ENCODE measurements around the gene KRTAP10-3.
"Not testable (repeated sequence)": the region's sequence is repeated elsewhere in the genome, so short reads cannot be mapped to it uniquely, and the experiment has no call there.

The KRTAP10-3 gene

GRCh38 chr21:44568667-44569556, 10.3 kb upstream of the KRTAP10-3 start:
- H3K4me1 Mint-ChIP-seq: peaks cover 14% of the 10 kb centered on the region
- peaks cover 31% of the 10 kb centered on the region for H3K27me3 Mint-ChIP-seq
- no peaks in the 10 kb centered on the region for H3K9me3 Mint-ChIP-seq
- no peak for DNase-seq
- CTCF ChIA-PET: no interaction called here
- no peak overlapping the region for H3K4me3 Mint-ChIP-seq
- H3K36me3 Mint-ChIP-seq: peaks cover 1% of the 10 kb centered on the region
- H3K27ac Mint-ChIP-seq: peak overlapping the region; percentile 58

- peaks cover 14% of the 10 kb centered on the region for H3K4me1 Mint-ChIP-seq
- H3K9me3 Mint-ChIP-seq: peaks cover 1% of the 10 kb centered on the region
- H3K27me3 Mint-ChIP-seq: peaks cover 25% of the 10 kb centered on the region
- no peak for DNase-seq
- H3K4me3 Mint-ChIP-seq: no peak overlapping the region
- no peak overlapping the region for H3K27ac Mint-ChIP-seq
- CTCF ChIA-PET: no interaction called here
- peaks cover 2% of the 10 kb centered on the region for H3K36me3 Mint-ChIP-seq
These were observed 9.7 kb upstream of the KRTAP10-3 start for GRCh38 chr21:44568261-44568660.

GRCh38 chr21:44567481-44568171, 9.0 kb upstream of the KRTAP10-3 start:
- CTCF ChIA-PET: no interaction called here
- Mint-ChIP-seq H3K36me3 (peaks cover 3% of the 10 kb centered on the region), H3K9me3 (peaks cover 3% of the 10 kb centered on the region), H3K27ac (no peak overlapping the region), H3K4me3 (no peak overlapping the region), H3K4me1 (peaks cover 14% of the 10 kb centered on the region), H3K27me3 (peaks cover 20% of the 10 kb centered on the region)
- DNase-seq: no peak

GRCh38 chr21:44566403-44566802, 7.8 kb upstream of the KRTAP10-3 start:
- Mint-ChIP-seq H3K36me3 (peaks cover 11% of the 10 kb centered on the region), H3K4me3 (no peak overlapping the region), H3K27me3 (peaks cover 13% of the 10 kb centered on the region), H3K4me1 (peaks cover 14% of the 10 kb centered on the region), H3K9me3 (peaks cover 12% of the 10 kb centered on the region), H3K27ac (no peak overlapping the region)
- CTCF ChIA-PET: no interaction called here
- DNase-seq: no peak

GRCh38 chr21:44564886-44565598, 6.4 kb upstream of the KRTAP10-3 start:
- Mint-ChIP-seq H3K27me3 (peaks cover 13% of the 10 kb centered on the region), H3K27ac (peak overlapping the region; percentile 88), H3K36me3 (peaks cover 14% of the 10 kb centered on the region), H3K4me3 (no peak overlapping the region), H3K4me1 (peaks cover 14% of the 10 kb centered on the region), H3K9me3 (peaks cover 18% of the 10 kb centered on the region)
- DNase-seq: no peak
- CTCF ChIA-PET: no interaction called here

GRCh38 chr21:44564099-44564498, 5.5 kb upstream of the KRTAP10-3 start:
- CTCF ChIA-PET: no interaction called here
- peaks cover 20% of the 10 kb centered on the region for H3K27me3 Mint-ChIP-seq
- peaks cover 20% of the 10 kb centered on the region for H3K9me3 Mint-ChIP-seq
- H3K36me3 Mint-ChIP-seq: peaks cover 13% of the 10 kb centered on the region
- peaks cover 14% of the 10 kb centered on the region for H3K4me1 Mint-ChIP-seq
- no peak overlapping the region for H3K27ac Mint-ChIP-seq
- no peak overlapping the region for H3K4me3 Mint-ChIP-seq
- no peak for DNase-seq

- DNase-seq: not testable (repeated sequence)
These were observed 293 bp downstream of the KRTAP10-3 start for GRCh38 chr21:44558329-44558675.

GRCh38 chr21:44557491-44558328, 885 bp downstream of the KRTAP10-3 start:
- DNase-seq: no peak
- Mint-ChIP-seq H3K4me3 (no peak overlapping the region), H3K9me3 (peaks cover 18% of the 10 kb centered on the region), H3K27me3 (peaks cover 41% of the 10 kb centered on the region), H3K4me1 (no peaks in the 10 kb centered on the region), H3K36me3 (peaks cover 11% of the 10 kb centered on the region), H3K27ac (no peak overlapping the region)
- CTCF ChIA-PET: no interaction called here

More at GRCh38 chr21:44558329-44558675, 293 bp downstream of the KRTAP10-3 start:
- H3K4me3 Mint-ChIP-seq, H3K4me1 Mint-ChIP-seq, CTCF ChIA-PET, H3K27ac Mint-ChIP-seq: not testable (repeated sequence)
- peaks cover 12% of the 10 kb centered on the region for H3K36me3 Mint-ChIP-seq
- peaks cover 39% of the 10 kb centered on the region for H3K27me3 Mint-ChIP-seq
- peaks cover 19% of the 10 kb centered on the region for H3K9me3 Mint-ChIP-seq

- Mint-ChIP-seq H3K4me1 (no peaks in the 10 kb centered on the region), H3K4me3 (no peak overlapping the region)
These were observed 1.7 kb downstream of the KRTAP10-3 start for GRCh38 chr21:44556879-44557278.

GRCh38 chr21:44555200-44555875, 3.3 kb downstream of the KRTAP10-3 start:
- no peak overlapping the region for H3K4me3 Mint-ChIP-seq
- peaks cover 3% of the 10 kb centered on the region for H3K9me3 Mint-ChIP-seq
- H3K36me3 Mint-ChIP-seq: peaks cover 2% of the 10 kb centered on the region
- DNase-seq: no peak
- CTCF ChIA-PET: no interaction called here
- peaks cover 61% of the 10 kb centered on the region for H3K27me3 Mint-ChIP-seq
- no peak overlapping the region for H3K27ac Mint-ChIP-seq
- no peaks in the 10 kb centered on the region for H3K4me1 Mint-ChIP-seq

More at GRCh38 chr21:44556879-44557278, 1.7 kb downstream of the KRTAP10-3 start:
- Mint-ChIP-seq H3K9me3 (peaks cover 10% of the 10 kb centered on the region), H3K27me3 (peaks cover 50% of the 10 kb centered on the region), H3K36me3 (peaks cover 6% of the 10 kb centered on the region), H3K27ac (no peak overlapping the region)
- CTCF ChIA-PET: no interaction called here
- no peak for DNase-seq

- CTCF ChIA-PET: no interaction called here
- Mint-ChIP-seq H3K27me3 (peaks cover 43% of the 10 kb centered on the region), H3K4me1 (peaks cover 13% of the 10 kb centered on the region), H3K27ac (no peak overlapping the region), H3K36me3 (peaks cover 6% of the 10 kb centered on the region), H3K4me3 (no peak overlapping the region), H3K9me3 (peaks cover 5% of the 10 kb centered on the region)
- DNase-seq: no peak
These were observed 5.9 kb downstream of the KRTAP10-3 start for GRCh38 chr21:44552681-44553080.

GRCh38 chr21:44552136-44552535, 6.5 kb downstream of the KRTAP10-3 start:
- H3K4me3 Mint-ChIP-seq: no peak overlapping the region
- peaks cover 39% of the 10 kb centered on the region for H3K27me3 Mint-ChIP-seq
- CTCF ChIA-PET: no interaction called here

GRCh38 chr21:44551340-44551961, 7.1 kb downstream of the KRTAP10-3 start, which contains the start of gene KRTAP10-2:
TSS of gene KRTAP10-2 (minus strand) at chr21:44551505. CDS start at chr21:44551458, 47 bp downstream.
- peaks cover 22% of the 10 kb centered on the region for H3K4me1 Mint-ChIP-seq
- CTCF ChIA-PET: no interaction called here
- H3K27me3 Mint-ChIP-seq: peaks cover 39% of the 10 kb centered on the region
- no peak within 1 kb of the TSS for H3K4me3 Mint-ChIP-seq
- H3K27ac Mint-ChIP-seq: no peak within 1 kb of the TSS
- DNase-seq: no peak
- peaks cover 18% of the 10 kb centered on the region for H3K36me3 Mint-ChIP-seq
- H3K9me3 Mint-ChIP-seq: peaks cover 17% of the 10 kb centered on the region

More at GRCh38 chr21:44552136-44552535, 6.5 kb downstream of the KRTAP10-3 start:
- Mint-ChIP-seq H3K36me3 (peaks cover 12% of the 10 kb centered on the region), H3K27ac (no peak overlapping the region), H3K4me1 (peaks cover 19% of the 10 kb centered on the region), H3K9me3 (peaks cover 11% of the 10 kb centered on the region)
- DNase-seq: no peak
